GM19468 (cell line): ENCODE data around the gene GDI1.
"Not testable (repeated sequence)": the region's sequence is repeated elsewhere in the genome, so short reads cannot be mapped to it uniquely, and the experiment has no call there.

ENCODE experiments used
- ATAC-seq: cut with Tn5 transposase; IDR thresholded peaks from one replicate; pipeline ENCODE4 v1.9.1; 2021; ENCODE audit warnings: mild to moderate bottlenecking, moderate library complexity, moderate number of reproducible peaks; ENCODE audit not compliant: unreplicated experiment; ENCODE audit errors: extremely low read depth

GDI1 gene

DNA sequence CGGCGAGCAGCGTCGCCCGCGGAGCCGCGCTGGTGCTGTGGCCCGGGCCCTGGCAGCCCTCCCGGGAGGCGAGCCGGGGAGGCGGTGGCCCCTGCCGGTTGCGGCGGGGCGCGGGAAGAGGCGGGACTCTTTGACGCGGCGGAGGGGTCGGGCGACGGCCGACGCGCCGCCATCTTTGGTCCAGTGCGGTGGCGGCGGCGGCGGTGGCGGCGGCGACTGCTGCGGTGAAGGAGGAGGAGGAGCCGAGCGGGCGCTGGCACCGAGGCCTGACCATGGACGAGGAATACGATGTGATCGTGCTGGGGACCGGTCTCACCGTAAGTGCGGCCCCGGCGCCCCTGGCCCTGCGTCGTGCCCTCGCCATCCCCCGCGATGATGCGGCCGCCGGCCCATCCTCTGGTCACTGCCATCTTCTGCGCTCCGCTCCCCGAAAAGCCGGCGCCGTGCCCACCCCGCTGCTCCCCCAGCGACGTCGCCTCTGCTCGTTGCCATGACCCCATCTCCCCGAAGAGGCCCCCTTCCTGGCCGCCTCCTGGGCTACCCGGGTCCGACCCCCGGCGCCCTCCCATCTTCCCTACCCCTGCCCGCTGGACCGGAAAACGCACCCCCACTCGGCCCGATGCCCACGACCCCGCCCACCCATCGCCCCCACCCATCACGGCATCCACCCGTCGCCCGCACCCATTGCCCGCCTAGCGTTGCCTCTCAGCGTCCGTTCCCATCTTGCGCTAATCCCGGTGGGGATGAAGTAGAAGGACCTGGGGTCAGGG, at the start of gene GDI1:
Gene GDI1 (plus strand): TSS at position 172 of the 770 bp plus-strand sequence. CDS start 101 bp downstream, at position 273.
- no peak for ATAC-seq

DNA sequence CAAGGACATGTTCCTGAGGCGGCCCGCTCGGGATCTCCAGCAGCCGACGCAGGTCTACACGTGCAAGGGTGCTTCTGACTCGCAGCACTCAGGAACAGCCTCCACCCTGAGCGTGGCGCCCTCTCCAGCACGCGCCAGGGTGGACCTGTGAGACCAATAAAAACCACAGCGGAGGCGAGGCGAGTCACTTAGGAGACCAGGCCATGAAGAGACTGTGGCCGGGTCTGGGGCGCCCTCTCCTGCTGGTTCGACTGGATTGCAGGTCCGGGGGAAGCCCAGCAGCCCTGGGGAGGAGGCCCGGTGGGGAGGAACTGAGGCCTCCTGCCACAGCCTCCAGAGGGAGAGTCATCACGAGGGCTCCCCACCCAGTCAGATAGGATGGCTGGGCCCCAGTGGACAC, 48.9 kb upstream of the GDI1 start:
- ATAC-seq, result not testable (repeated sequence)

DNA sequence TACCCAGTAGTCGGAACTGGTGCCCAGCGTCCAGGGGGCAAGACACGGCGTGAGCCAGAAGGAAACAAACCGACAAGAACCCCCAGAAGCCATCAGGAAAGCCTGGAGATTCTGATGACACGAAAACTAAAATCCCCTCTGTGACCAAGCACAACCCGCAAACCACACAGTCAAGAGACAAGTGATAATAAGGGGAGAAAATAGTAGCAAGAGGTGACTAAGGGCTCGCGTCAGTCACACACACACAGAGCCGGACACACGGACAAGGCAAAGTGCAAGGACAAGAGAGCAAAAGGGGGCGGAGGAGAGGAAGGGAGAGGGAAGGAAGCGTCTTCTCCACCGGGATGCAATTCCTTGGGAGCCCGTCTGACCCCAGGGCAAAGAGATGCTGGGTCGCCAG, 48.3 kb upstream of the GDI1 start:
- ATAC-seq, result not testable (repeated sequence)

DNA sequence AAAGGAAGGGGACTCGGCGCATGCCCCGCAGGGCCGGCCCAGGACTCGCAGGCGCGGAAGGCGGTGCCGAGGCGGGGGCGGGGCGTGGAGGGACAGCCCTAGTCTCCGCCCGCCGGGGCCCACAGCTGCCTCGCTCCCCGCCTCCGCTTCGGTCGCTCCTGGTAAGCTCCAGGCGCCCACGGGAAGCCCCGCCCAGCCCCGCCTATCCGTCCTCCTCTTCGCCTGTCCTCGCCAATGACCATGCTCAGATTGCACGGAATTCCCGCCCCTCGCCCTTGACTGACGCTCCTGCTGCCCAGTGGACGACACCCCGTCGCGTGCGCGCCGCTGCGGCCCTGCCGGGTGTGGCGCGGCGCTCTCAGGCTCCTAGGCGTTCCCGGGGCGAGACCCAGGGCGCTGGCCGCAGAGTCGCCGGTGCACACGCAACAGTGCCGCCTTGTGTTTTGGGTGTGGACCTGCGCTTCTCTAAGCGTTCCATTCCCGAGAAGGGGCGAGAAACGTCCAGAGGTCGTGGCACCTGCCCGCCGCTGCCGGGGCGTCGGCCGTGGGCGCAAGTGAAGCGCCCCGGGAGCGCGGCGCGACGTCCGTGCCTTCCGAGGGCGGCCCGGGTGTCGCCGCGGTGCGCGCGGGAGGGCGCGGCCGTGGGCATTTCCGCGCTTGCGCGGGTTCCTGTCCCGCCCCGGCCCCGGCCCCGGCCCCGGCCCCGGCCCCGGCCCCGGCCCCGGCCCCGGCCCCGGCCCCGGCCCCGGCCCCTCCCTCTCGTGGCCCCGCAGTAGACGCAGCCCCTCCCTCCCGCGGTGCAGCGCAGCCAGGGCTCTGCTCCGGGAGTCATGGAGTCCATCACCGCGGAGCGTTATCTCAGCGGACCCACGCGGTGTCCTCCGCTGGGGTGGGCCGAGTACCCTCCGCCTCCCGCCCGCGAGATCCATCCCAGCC, 46.9 kb upstream of the GDI1 start:
- ATAC-seq, result peak; percentile 59

DNA sequence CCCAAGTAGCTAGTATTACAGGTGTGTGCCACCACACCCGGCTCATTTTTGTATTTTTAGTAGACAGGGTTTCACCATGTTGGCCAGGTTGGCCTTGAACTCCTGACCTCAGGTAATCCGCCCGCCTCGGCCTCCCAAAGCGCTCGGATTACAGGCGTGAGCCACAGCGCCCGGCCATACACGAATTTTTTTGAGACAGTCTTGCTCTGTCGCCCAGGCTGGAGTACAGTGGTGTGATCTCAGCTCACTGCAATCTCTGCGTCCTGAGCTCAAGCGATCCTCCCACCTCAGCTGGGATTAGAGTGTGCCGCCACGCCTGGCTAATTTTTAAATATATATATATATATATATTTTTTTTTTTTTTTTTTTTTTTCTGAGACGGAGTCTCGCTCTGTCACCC, 40.6 kb upstream of the GDI1 start:
- ATAC-seq, result not testable (repeated sequence)

DNA sequence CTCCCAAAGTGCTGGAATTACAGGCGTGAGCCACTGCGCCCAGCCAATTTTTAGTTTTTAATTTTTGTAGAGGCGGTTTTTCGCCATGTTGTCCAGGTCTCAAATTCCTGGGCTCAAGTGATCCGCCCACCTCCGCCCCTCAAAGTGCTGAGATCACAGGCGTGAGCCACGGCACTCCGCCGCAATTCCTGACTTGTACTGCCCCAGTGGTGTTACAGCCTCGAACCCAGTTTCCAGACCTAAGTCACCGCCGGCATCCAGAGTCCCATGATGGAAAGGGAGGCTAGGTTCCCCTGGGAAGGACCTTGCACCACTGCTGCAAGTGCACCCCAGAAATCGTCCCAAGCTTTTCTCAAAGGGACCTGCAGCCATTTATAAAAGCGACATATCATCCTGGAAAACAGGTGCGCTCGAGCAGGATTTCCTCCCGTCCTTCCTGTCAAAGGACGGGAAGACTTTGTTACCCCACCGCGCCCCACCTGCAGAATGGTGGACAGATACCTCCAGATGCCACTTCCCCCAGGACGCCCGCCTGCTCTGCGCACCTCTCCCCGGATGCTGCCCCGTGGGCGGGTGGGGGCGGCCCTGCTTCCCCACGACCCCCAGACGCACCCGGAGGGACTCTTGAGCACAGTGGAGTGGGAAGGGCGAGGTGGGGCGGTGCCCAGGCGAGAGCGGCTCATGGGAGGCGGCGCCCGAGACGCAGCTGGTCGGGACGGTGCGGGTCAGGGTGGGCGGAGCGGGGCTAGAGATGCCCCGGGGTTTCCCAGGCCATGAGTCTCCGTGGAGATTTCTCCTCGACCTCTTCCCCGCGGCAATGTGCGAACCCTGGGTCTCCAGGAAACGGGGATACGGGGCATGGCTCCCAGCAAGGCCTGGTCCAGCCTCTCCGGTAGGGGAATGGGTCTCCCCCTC, 39.7 kb upstream of the GDI1 start:
- no peak for ATAC-seq

DNA sequence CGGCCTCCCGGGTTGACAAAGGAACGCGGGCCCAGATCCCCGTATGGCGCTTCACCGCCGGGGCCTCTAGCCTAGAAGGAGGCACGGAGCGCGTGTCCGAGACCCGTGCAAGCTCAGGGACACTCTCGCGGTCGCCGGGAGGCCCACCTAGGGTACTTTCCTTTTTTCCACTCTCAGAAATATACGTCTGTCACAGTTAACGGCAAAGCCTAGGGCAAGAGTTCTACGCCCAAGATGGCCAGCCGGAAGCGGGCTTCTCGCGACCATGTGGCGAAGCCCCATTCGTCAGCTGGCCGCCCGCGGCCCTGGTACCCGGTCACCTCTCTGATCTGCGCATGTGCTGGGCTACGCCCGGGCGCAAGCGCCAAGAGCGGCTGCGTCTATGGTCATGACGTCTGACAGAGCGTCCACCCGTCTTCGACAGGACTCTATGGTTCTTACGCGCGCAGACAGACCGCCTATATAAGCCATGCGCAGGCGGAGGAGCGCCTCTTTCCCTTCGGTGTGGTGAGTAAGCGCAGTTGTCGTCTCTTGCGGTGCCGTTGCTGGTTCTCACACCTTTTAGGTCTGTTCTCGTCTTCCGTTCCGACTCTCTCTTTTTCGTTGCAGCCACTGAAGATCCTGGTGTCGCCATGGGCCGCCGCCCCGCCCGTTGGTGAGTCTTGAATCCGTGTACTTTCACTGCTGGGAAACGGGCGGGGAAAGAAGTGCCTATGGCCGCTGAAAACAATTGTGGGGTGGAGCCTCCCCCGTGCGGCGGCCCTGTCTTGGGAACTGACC, 38.9 kb upstream of the GDI1 start, which contains the start of gene RPL10:
Gene RPL10 (plus strand): TSS at position 490 of the 780 bp plus-strand sequence. CDS start 143 bp downstream, at position 633.
- peak; percentile 85 for ATAC-seq

DNA sequence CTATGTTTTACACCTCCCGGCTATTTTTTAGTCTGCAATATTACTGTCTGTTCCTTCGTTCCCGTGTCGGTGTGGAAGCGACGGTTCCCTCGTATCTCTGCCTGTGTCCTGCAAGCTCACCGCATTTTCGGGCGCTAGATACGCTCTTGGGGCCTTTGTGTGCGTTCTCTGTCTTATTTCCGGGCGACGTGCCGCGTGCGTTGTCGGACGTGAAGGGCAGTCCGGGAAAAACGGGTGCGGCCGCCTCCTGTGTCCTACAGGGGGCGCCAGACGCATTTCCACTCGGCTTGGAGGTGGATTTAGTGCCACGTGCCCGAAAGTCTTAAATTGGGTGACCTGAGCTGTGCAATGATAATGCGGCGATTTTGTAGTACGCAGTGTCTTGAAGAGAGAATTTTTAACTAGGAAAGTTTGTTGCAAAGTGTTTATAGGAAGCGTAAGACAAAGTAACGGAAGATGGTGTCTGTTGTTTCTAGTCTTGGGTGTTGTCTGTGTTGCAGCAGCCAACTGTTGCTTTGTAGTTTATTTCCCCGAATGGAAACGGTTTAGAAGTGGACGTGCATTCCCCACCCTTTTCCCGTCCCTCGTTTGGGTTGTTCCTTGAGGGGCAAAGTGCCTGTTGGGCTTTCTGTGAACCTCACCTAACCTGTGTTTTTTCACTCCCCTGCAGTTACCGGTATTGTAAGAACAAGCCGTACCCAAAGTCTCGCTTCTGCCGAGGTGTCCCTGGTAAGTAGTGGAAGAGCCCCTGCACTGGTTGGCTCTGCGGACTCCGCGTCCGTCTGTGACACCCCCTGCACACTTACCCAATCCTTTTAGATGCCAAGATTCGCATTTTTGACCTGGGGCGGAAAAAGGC, 38.1 kb upstream of the GDI1 start:
- no peak for ATAC-seq

DNA sequence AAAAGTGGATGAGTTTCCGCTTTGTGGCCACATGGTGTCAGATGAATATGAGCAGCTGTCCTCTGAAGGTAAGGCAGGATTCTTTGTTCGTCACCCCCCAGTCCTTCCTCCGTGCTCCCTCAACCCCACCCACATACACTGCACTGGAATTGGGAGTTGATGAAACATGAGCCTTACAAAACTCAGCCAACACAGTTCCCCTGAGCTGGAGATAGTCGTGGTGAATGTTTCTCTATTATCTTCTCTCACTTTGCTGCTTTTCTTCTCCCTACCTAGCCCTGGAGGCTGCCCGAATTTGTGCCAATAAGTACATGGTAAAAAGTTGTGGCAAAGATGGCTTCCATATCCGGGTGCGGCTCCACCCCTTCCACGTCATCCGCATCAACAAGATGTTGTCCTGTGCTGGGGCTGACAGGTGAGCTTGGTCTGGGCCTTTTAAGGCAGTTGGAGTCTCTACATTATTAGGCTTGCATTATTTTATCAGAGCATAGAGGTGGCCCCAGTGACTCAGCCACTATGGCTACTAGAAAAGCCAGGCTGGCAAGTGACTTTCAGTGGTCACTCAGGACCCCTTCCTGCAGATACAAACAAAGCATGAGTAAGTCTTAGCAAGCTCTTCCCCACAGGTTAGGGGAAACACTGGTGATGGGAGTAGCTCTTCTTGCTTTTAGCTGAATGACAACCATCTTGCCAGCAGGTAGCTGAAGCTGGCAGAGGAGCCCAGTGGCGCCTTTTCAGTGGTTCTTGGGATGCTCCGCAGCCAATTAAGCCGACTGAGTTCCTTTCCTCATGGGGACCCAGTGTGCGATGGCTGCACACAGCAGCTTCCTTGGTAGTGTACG, 37.2 kb upstream of the GDI1 start:
- ATAC-seq, result no peak

DNA sequence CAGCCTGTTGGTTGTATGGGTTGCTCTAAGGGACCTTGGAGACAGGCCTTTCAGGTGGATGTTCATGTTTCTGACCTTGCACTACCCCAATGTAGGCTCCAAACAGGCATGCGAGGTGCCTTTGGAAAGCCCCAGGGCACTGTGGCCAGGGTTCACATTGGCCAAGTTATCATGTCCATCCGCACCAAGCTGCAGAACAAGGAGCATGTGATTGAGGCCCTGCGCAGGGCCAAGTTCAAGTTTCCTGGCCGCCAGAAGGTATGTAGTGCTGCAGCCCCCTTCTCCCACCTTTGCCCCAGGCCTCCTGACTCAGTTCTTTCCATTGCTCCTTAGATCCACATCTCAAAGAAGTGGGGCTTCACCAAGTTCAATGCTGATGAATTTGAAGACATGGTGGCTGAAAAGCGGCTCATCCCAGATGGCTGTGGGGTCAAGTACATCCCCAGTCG, 36.6 kb upstream of the GDI1 start:
- ATAC-seq, result not testable (repeated sequence)

DNA sequence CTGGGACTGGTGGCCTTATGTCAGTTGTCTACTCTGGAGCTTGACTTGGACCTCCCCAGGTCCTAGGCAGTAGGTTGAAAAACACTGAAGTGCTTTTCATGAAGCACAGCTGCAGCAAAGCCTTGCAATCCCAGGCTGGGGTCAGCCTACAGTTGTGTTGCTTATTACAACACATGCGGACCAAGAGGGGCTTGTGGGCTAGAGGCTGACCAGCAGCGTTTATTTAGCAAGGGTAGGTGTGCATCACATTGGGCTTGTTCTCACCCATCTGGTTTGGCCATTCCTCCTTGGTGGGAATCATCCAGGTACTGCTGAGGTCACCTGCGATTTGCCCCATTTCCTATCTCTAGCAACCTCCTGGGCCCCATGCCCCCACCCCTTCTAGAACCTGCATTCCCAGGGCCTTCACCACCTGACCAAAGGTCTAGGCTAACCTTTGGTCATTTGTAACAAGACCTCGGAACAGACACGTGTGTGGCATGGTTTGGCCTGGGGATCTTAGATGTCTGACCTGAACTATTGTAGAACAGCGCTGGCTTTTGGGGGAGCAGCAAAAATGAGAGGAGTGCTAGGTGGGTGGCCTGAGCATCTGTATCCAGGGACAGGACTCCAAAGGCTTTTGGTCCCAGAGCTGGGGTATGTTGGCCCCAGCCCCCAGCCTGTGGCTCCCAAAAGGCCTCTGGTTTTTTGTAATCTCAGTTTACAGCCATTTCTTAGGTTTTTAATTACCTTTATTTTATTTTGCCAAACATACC, 35.7 kb upstream of the GDI1 start:
- ATAC-seq, result no peak

DNA sequence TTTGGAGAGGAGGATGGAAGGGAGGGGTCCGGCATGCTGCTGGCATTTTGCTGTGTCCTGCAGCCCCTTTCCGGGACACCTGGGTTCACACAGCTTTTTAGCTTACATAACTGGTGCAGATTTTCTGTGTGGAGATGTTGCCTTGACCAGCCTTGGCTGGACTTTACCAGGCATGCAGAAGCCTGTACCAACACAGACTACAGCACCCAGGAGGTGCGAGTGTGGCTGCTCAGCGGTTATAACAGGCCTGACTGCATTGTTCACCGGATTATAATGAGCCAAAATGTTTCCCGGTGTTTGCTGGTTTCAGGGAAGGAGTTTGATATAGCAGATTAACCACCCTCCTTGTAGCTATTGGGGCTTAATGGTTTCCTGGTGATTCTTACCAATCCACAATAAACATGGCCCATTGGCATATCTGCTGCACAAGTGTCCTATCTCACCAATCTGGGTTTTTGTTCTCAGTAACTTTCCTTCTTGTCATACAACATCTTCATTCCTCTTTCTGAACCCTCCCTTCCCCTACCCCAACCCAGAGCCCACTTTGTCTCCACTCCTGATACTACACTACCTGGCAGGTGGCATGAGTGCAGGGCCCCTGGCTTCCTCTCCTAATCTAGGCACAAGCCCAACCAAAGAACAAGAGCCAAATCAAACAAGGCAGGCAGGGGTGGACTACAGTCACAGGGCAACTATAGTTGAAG, 34.9 kb upstream of the GDI1 start:
- no peak for ATAC-seq

DNA sequence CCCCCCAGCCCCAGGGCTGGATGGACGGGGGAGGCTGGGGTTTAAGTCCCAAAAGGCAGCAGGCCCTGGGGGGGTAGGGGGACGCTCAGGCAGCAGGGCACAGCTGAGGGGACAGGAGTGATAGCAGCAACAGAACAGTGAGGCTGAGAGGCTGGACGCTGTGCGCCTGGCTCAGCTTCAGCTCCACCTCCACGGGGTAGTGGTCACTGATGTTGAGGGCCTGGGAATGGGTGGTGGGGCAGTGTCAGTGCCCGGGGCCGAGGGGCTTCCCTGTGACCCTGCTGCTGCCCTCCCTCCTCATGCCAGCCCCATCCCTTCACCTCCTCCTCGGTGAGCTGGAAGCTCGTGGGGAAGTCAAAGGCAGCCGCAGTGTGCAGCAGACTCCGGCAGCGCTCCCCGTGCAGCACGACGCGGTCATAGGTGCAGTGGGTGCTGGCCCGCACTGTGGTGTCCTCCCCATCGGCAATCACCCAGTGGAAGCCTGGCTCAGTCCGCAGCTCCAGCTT, 34.3 kb upstream of the GDI1 start:
- no peak for ATAC-seq

DNA sequence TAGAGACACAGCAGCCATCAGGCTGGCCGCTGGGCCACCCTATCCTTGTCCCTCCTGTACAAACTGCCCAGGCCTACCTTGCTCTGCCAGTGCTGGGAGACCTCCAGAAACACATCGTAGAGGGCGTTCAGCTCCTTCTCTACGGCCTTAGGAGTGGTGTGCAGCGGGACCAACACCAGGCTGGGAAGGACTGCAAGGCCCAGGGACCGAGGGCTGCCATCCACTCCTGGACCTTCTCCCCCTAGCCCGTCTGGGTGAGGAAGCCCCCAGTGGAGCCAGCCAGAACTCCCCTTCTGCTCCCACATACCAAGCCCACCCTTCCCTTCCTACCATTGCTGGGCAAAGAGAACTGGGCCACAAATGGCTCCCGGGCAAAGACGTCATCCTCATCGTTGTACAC, 33.8 kb upstream of the GDI1 start:
- ATAC-seq, result no peak

DNA sequence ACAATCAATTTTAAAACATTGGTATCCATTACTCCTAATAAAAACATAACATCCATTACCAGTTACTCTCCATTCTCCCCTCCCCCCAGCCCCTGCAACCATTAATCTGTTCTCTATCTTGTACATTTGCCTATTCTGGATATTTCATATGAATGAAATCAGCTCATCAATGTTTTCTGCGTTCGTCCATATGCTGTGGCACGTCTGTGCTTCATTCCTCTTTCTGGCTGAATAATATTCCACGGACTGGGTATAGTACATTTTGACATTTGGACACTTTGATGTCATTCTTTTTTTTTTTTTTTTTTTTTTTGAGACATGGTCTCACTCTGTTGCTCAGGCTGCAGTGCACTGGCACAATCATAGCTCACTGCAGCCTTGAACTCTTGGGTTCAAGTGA, 33.1 kb upstream of the GDI1 start:
- ATAC-seq, result no peak

DNA sequence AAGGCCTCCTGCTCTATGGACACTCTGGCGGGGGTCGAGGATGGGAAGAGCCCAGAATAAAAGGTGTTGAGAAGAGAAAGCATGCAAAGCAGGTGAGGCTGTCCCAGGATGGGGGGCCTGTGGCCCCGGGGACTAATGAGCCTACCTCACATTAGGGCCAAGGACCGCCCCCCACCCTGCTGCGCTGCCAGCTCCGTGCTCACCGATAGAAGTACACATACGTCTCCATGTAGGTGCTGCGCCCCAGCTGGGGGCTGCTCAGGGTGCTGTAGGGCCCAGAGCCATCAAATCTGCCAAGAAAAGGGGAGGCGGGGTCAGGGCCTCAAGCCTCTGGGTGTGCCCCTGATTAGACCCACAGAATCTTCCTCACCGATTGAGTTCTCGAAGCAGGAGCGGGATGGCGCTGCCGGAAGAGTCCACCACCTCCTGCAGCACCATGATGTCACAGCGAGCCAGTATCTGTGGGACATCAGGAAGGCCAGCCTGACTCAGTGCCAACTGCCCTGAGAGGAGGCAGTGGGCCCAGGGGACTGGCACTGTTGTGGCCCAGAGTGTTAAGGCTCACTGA, 32.2 kb upstream of the GDI1 start:
- ATAC-seq, result no peak
